ENCODE data around the gene CNOT3. TPM values are rescaled to one million over a fixed set of nuclear protein-coding genes. Genes with fewer than 3 reads are reported as not detected.

Gene CNOT3
- total RNA-seq, 1 experiment from 2014 or later, result 76.7 TPM

DNA sequence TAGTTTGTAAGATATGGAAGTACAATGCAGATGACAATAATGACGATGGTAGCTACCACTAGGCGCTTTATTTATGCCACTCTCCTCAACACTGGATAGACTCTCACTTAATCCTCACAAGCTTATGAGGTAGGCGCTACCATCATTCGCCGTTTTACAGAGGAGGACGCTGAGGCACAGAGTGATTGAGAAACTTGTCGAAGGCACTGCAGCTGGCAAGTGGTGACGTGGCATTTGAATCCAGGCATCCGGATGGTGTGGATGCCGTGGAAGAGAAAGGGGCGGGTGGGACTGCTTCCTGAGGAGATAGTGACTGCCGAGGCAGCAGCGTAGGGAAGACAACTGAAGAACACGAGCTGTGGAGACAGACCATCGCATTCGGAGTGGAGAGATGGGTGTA, 61.8 kb downstream of the CNOT3 start (continued):
- TF ChIP-seq CEBPB (IDR thresholded peaks at IDR 0.05; ENCODE audit: low read depth) (no peak), POLR2AphosphoS5 (IDR thresholded peaks at IDR 0.05; ENCODE audit: low read depth, low read length) (no peak), RAD21 (IDR thresholded peaks at IDR 0.05; ENCODE audit: low read depth) (no peak)

DNA sequence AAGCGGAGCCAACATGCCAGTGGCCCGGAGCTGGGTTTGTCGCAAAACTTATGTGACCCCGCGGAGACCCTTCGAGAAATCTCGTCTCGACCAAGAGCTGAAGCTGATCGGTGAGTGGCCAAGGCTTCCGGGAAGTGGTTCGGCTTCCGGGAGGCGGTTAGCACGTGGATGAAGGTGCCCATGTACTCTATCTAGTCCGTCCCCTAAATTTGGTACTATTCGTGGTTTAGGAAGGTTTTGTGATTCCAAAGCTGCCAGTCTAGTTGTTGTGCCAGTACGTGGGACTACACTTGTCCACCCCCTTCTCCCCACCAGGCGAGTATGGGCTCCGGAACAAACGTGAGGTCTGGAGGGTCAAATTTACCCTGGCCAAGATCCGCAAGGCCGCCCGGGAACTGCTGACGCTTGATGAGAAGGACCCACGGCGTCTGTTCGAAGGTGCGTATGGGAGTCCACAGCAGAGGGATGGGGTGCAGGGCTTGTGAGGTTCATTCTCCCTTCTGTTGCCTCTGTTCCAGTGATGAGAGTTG, 63.7 kb downstream of the CNOT3 start:
- POLR2A ChIA-PET, result interaction anchor here (0.8 to 5.7 kb wide), 9 partner anchors 9 to 248 kb away, joined by 3 to 126 read pairs (median 5); partner anchors contain the start of genes CNOT3, LENG8, MBOAT7 and TMC4
- intact Hi-C loops (cut with micrococcal nuclease), result no loop called here
- Histone ChIP-seq H3K9me2 (ENCODE audit: insufficient read depth) (no peaks in the 10 kb centered on the region), H3K4me3 (replicated peaks in 1 of 2; ENCODE audit: low read depth in 1 of 2, low read length in 2 of 2) (peak overlapping the region; percentile 83 to 99), H3K27me3 (ENCODE audit: insufficient read depth, low read length) (no peaks in the 10 kb centered on the region), H3K36me3 (ENCODE audit: control insufficient read depth in 1 of 2, insufficient read depth in 2 of 2, low read length in 2 of 2) (peaks cover 41 to 51% of the 10 kb centered on the region in 2 experiments), H3K4me2 (ENCODE audit: low read length) (peak overlapping the region; percentile 97), H3K79me2 (ENCODE audit: insufficient read depth, low read length) (peaks cover 60% of the 10 kb centered on the region), H3K9me3 (ENCODE audit: control insufficient read depth in 1 of 2, insufficient read depth in 1 of 2, low read depth in 1 of 2, low read length in 2 of 2) (no peaks in the 10 kb centered on the region), H4K20me1 (ENCODE audit: insufficient read depth) (peaks cover 46% of the 10 kb centered on the region; the same call in 1 of the 2 replicates), H3K4me1 (ENCODE audit: control insufficient read depth in 1 of 2, insufficient read depth in 2 of 2, low read length in 2 of 2) (peaks cover 9 to 35% of the 10 kb centered on the region in 2 experiments), H2AFZ (ENCODE audit: low read depth, low read length, poor library complexity, severe bottlenecking) (no peak overlapping the region), H3K27ac (ENCODE audit: low read depth, low read length) (peak overlapping the region; percentile 81), H3K9ac (ENCODE audit: low read length) (peak overlapping the region; percentile 99)
- TF ChIP-seq TCF7L2 (IDR thresholded peaks at IDR 0.05; ENCODE audit: borderline replicate concordance, extremely low read depth, insufficient read depth, insufficient read length) (no peak), POLR2A (IDR thresholded peaks at IDR 0.05; ENCODE audit: borderline replicate concordance, extremely low read depth, insufficient read depth, insufficient read length) (no peak), ZNF274 (IDR thresholded peaks at IDR 0.05; ENCODE audit: low read depth, low read length) (no peak), EZH2phosphoT487 (IDR thresholded peaks at IDR 0.05; ENCODE audit: borderline replicate concordance) (no peak), RAD21 (IDR thresholded peaks at IDR 0.05; ENCODE audit: low read depth) (no peak)
- no peak for DNase-seq (ENCODE audit: low read depth, low spot score)
- RAD21 ChIA-PET (ENCODE audit: low non-redundant PET in 1 of 2, low total read pairs in 2 of 2, uncharacterized antibody in 2 of 2, unreplicated experiment in 2 of 2), result interaction anchor here in 1 of 2 experiments (0.6 kb wide), 1 partner anchor 22 kb away, joined by 3 read pairs; no protein-coding TSS in a partner anchor
- BruUV-seq (replicated peaks), result TSS peak; percentile 68
- CTCF ChIA-PET, result no interaction called here
- ATAC-seq, result no peak; the same call in 1 of the 2 replicates

DNA sequence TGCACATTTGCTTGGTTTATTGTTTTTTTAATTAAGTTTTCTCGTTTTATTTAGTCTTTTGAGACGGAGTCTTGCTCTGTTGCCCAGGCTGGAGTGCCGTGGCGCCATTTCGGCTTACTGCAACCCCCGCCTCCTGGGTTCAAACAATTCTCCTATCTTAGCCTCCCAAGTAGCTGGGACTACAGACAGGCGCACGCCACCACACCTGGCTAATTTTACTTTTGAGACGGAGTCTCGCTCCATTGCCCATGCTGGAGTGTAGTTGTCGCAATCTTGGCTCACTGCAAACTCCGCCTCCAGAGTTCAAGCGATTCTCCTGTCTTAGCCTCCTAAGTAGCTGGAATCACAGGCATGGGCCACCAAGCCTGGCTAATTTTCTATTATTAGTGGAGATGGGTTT, 64.4 kb downstream of the CNOT3 start:
- Histone ChIP-seq H3K9me2 (ENCODE audit: insufficient read depth) (no peaks in the 10 kb centered on the region), H2AFZ (ENCODE audit: low read depth, low read length, poor library complexity, severe bottlenecking) (no peak overlapping the region), H3K79me2 (ENCODE audit: insufficient read depth, low read length) (peaks cover 68% of the 10 kb centered on the region), H3K4me2 (ENCODE audit: low read length) (peak overlapping the region; percentile 97), H3K4me1 (ENCODE audit: control insufficient read depth in 1 of 2, insufficient read depth in 2 of 2, low read length in 2 of 2) (peaks cover 9 to 42% of the 10 kb centered on the region in 2 experiments), H3K4me3 (replicated peaks in 1 of 2; ENCODE audit: low read depth in 1 of 2, low read length in 2 of 2) (peak overlapping the region; percentile 83 to 99), H3K9ac (ENCODE audit: low read length) (peak overlapping the region; percentile 99), H3K9me3 (ENCODE audit: control insufficient read depth in 1 of 2, insufficient read depth in 1 of 2, low read depth in 1 of 2, low read length in 2 of 2) (no peaks in the 10 kb centered on the region), H3K27me3 (ENCODE audit: insufficient read depth, low read length) (no peaks in the 10 kb centered on the region), H3K27ac (ENCODE audit: low read depth, low read length) (peak overlapping the region; percentile 81), H4K20me1 (ENCODE audit: insufficient read depth) (peaks cover 54% of the 10 kb centered on the region; the same call in 1 of the 2 replicates), H3K36me3 (ENCODE audit: control insufficient read depth in 1 of 2, insufficient read depth in 2 of 2, low read length in 2 of 2) (peaks cover 48 to 59% of the 10 kb centered on the region in 2 experiments)
- intact Hi-C loops (cut with micrococcal nuclease), result no loop called here
- no TSS peak for BruUV-seq (replicated peaks)
- DNase-seq (ENCODE audit: low read depth, low spot score), result no peak
- CTCF ChIA-PET, result no interaction called here
- RAD21 ChIA-PET (ENCODE audit: low non-redundant PET in 1 of 2, low total read pairs in 2 of 2, uncharacterized antibody in 2 of 2, unreplicated experiment in 2 of 2), result no interaction called here
- POLR2A ChIA-PET, result interaction anchor here (4.2 to 5.7 kb wide), 2 partner anchors 13 to 65 kb away, joined by 26 to 126 read pairs; partner anchors contain the start of genes CNOT3, MBOAT7 and TSEN34
- no peak for ATAC-seq
- TF ChIP-seq TCF7L2 (IDR thresholded peaks at IDR 0.05; ENCODE audit: borderline replicate concordance, extremely low read depth, insufficient read depth, insufficient read length) (no peak), EZH2 (IDR thresholded peaks at IDR 0.05) (no peak), YY1 (IDR thresholded peaks at IDR 0.05; ENCODE audit: extremely low read depth, insufficient replicate concordance, low read depth, low read length) (no peak), POLR2AphosphoS5 (IDR thresholded peaks at IDR 0.05; ENCODE audit: low read depth, low read length) (no peak), CBX3 (IDR thresholded peaks at IDR 0.05; ENCODE audit: low read depth) (no peak), SP1 (IDR thresholded peaks at IDR 0.05; ENCODE audit: low read depth) (no peak)
- TF ChIP-seq, protein P1, sequence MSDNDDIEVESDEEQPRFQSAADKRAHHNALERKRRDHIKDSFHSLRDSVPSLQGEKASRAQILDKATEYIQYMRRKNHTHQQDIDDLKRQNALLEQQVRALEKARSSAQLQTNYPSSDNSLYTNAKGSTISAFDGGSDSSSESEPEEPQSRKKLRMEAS (IDR thresholded peaks at IDR 0.05), result no peak
- TF ChIP-seq, protein P2, sequence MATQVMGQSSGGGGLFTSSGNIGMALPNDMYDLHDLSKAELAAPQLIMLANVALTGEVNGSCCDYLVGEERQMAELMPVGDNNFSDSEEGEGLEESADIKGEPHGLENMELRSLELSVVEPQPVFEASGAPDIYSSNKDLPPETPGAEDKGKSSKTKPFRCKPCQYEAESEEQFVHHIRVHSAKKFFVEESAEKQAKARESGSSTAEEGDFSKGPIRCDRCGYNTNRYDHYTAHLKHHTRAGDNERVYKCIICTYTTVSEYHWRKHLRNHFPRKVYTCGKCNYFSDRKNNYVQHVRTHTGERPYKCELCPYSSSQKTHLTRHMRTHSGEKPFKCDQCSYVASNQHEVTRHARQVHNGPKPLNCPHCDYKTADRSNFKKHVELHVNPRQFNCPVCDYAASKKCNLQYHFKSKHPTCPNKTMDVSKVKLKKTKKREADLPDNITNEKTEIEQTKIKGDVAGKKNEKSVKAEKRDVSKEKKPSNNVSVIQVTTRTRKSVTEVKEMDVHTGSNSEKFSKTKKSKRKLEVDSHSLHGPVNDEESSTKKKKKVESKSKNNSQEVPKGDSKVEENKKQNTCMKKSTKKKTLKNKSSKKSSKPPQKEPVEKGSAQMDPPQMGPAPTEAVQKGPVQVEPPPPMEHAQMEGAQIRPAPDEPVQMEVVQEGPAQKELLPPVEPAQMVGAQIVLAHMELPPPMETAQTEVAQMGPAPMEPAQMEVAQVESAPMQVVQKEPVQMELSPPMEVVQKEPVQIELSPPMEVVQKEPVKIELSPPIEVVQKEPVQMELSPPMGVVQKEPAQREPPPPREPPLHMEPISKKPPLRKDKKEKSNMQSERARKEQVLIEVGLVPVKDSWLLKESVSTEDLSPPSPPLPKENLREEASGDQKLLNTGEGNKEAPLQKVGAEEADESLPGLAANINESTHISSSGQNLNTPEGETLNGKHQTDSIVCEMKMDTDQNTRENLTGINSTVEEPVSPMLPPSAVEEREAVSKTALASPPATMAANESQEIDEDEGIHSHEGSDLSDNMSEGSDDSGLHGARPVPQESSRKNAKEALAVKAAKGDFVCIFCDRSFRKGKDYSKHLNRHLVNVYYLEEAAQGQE (IDR thresholded peaks at IDR 0.05; ENCODE audit: low read depth), result no peak
